Measurements from ENCODE around the gene RUVBL2.

- TF ChIP-seq EP300 (IDR thresholded peaks at IDR 0.05), result no peak
- no peak for TF ChIP-seq POLR2A (IDR thresholded peaks at IDR 0.05)
These were observed 6.0 kb downstream of the RUVBL2 start for GRCh38 chr19:48999481-49000325.
